Measurements from ENCODE around the gene WDR89. TPM values are rescaled to one million over a fixed set of nuclear protein-coding genes. Genes with fewer than 3 reads are reported as not detected.

WDR89 gene
- total RNA-seq, 4 donors from 2014 or later = 5.9 to 18.8 (median 12.5) TPM

GRCh38 chr14:63562405-63562804, 79.3 kb downstream of the WDR89 start:
- WGBS, 2 donors (ENCODE audit: low coverage in 1 of 2) = 85 to 100% methylated on average over 1 to 3 of the region's 3 CpGs

DNA sequence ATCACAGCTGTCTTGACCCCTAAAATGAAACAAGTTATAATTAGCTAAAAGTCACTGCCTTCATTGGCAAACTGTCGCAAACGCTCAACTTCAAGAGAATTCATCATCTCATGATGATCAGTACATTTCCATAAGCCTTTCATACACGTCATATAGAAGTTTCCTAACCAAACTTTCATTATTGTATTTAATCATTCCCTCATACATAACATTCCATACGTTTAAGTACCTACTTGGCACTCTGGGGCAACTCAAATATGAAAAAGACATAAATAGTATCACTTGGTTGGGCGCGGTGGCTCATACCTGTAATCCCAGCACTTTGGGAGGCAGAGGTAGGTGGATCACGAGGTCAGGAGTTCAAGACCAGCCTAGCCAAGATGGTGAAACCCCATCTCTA, 86.1 kb downstream of the WDR89 start:
- H3K4me3 ChIP-seq = no peak overlapping the region
- H3K4me1 ChIP-seq = no peaks in the 10 kb centered on the region
- no peaks in the 10 kb centered on the region for H3K27me3 ChIP-seq
- 80 to 83% methylated on average over 6 to 7 of the region's 7 CpGs for WGBS, 2 donors (ENCODE audit: low coverage in 1 of 2)
- TF ChIP-seq EP300 (IDR thresholded peaks at IDR 0.05) (no peak), POLR2A (IDR thresholded peaks at IDR 0.05) (no peak), POLR2AphosphoS5 (IDR thresholded peaks at IDR 0.05) (no peak)
- TF ChIP-seq, protein P1, sequence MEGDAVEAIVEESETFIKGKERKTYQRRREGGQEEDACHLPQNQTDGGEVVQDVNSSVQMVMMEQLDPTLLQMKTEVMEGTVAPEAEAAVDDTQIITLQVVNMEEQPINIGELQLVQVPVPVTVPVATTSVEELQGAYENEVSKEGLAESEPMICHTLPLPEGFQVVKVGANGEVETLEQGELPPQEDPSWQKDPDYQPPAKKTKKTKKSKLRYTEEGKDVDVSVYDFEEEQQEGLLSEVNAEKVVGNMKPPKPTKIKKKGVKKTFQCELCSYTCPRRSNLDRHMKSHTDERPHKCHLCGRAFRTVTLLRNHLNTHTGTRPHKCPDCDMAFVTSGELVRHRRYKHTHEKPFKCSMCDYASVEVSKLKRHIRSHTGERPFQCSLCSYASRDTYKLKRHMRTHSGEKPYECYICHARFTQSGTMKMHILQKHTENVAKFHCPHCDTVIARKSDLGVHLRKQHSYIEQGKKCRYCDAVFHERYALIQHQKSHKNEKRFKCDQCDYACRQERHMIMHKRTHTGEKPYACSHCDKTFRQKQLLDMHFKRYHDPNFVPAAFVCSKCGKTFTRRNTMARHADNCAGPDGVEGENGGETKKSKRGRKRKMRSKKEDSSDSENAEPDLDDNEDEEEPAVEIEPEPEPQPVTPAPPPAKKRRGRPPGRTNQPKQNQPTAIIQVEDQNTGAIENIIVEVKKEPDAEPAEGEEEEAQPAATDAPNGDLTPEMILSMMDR (IDR thresholded peaks at IDR 0.05) = no peak
- no peak for ATAC-seq
- H3K27ac ChIP-seq = no peak overlapping the region
- H3K36me3 ChIP-seq = no peaks in the 10 kb centered on the region
- no peaks in the 10 kb centered on the region for H3K9me3 ChIP-seq

More at GRCh38 chr14:63562405-63562804, 79.3 kb downstream of the WDR89 start:
- H3K27me3 ChIP-seq = no peaks in the 10 kb centered on the region
- TF ChIP-seq, protein P1 (IDR thresholded peaks at IDR 0.05) = no peak
- TF ChIP-seq POLR2A (IDR thresholded peaks at IDR 0.05) = no peak
- TF ChIP-seq EP300 (IDR thresholded peaks at IDR 0.05) = no peak
- TF ChIP-seq POLR2AphosphoS5 (IDR thresholded peaks at IDR 0.05) = no peak
- no peak overlapping the region for H3K27ac ChIP-seq
- no peak for ATAC-seq
- H3K4me1 ChIP-seq = no peaks in the 10 kb centered on the region
- H3K4me3 ChIP-seq = no peak overlapping the region
- no peaks in the 10 kb centered on the region for H3K9me3 ChIP-seq
- no peaks in the 10 kb centered on the region for H3K36me3 ChIP-seq

DNA sequence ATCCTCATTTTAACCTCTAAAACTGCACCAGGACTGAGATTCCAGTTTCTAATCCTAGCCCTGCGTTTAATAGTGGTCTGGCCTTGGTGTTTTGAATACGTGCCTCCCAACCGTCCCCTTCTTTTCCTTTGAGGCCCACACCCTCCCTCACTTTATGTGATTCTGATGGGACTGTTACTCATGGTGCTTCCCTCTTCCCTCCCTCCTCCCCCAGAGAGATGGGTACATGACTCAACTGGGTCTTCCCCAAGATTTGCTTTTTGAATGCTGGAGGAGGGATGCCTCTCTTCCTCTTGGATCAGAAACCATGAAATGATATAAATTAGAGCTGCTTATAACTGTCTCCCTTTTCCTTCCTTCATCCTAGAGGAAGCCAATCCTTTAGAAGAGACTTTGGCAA, 90.3 kb downstream of the WDR89 start:
- Histone ChIP-seq H3K36me3 (no peaks in the 10 kb centered on the region), H3K4me3 (no peak overlapping the region), H3K4me1 (no peaks in the 10 kb centered on the region), H3K27me3 (peaks cover 3% of the 10 kb centered on the region), H3K9me3 (no peaks in the 10 kb centered on the region), H3K27ac (no peak overlapping the region)
- TF ChIP-seq POLR2A (IDR thresholded peaks at IDR 0.05) = no peak
- TF ChIP-seq, protein P1 (IDR thresholded peaks at IDR 0.05) = no peak
- no peak for TF ChIP-seq POLR2AphosphoS5 (IDR thresholded peaks at IDR 0.05)
- no peak for TF ChIP-seq EP300 (IDR thresholded peaks at IDR 0.05)
- WGBS, 2 donors (ENCODE audit: low coverage in 1 of 2) = 31 to 41% methylated on average over 3 of the region's 3 CpGs
- no peak for ATAC-seq

- Histone ChIP-seq H3K36me3 (no peaks in the 10 kb centered on the region), H3K27me3 (peaks cover 3% of the 10 kb centered on the region), H3K4me1 (peaks cover 0 to 14% (median 0%) of the 10 kb centered on the region in 3 donors), H3K27ac (no peak overlapping the region), H3K4me3 (no peak overlapping the region), H3K9me3 (no peaks in the 10 kb centered on the region)
- 57 to 61% methylated on average over 5 to 8 of the region's 8 CpGs for WGBS, 2 donors (ENCODE audit: low coverage in 1 of 2)
- ATAC-seq = no peak
- no peak for TF ChIP-seq EP300 (IDR thresholded peaks at IDR 0.05)
- no peak for TF ChIP-seq POLR2A (IDR thresholded peaks at IDR 0.05)
- TF ChIP-seq POLR2AphosphoS5 (IDR thresholded peaks at IDR 0.05) = no peak
Measured at GRCh38 chr14:63547798-63548335, 93.8 kb downstream of the WDR89 start.

Small RNA genes lying within 50 kb of the gene (small RNA-seq; reads per million reads assigned to genes)
- gene RF00012 = 0 reads per million in 4 donors
- 0 reads per million in 4 donors for gene RF00019
- gene RNU6-1162P = 0 reads per million in 4 donors
- gene RNU6-597P = 0 reads per million in 4 donors

Other genes with a start within 250 kb of the WDR89 start
- gene PPP2R5E, start 98.5 kb downstream of the WDR89 start, total RNA-seq = 10 to 100 TPM; 32.8 to 38.0 (median 33.7) TPM
- 10 to 100 TPM; 14.9 to 28.9 (median 17.9) TPM for gene SGPP1, start 86.2 kb upstream of the WDR89 start, total RNA-seq
- 100 to 1,000 TPM in 3 of 4 donors, 10 to 100 TPM in 1; 65.8 to 174 (median 126) TPM for gene SYNE2, start 211.1 kb upstream of the WDR89 start, total RNA-seq